Measurements from ENCODE around the gene ARHGAP24.

ARHGAP24 gene

DNA sequence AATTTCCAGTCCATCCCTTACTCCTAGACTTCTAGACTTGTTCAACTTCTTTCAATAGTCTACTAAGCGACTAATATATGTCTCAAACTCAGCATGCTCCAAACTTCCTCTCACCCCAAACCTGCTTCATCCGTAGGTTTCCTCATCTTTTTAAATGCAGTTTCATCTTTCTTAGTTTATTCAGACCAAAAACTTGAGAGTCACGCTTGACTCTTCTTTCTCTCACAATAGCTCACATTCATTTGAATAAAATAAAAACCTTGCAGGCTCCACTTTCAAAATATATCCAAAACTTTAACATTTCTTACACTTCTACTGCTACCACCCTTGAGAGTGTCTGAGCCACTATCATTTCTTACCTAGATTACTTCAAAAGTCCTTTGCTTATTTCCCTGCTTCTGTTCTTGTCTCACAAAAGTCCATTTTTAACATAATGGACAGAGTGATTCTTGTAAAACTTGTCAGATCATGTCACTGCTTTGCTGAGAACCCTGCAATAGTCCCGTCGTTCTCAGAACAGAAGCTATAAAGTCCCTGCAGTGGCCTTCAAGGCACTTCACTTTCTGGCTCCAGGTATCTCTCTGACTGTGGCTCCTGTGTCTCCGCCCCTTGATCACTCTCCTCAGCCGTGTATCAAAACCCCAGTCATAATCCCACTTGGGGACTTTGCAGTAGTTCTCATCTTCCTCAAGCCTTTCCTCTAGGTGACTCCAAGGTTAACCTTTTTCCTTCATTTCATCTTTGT is 167.6 kb downstream of the ARHGAP24 start:
- H3K4me1 Mint-ChIP-seq, result no peaks in the 10 kb centered on the region
- H3K27ac Mint-ChIP-seq, result no peak overlapping the region
- no peak overlapping the region for H3K4me3 Mint-ChIP-seq
- no peaks in the 10 kb centered on the region for H3K27me3 Mint-ChIP-seq (ENCODE audit: low read depth)
- no peaks in the 10 kb centered on the region for H3K9me3 Mint-ChIP-seq
- TF ChIP-seq, protein P1, sequence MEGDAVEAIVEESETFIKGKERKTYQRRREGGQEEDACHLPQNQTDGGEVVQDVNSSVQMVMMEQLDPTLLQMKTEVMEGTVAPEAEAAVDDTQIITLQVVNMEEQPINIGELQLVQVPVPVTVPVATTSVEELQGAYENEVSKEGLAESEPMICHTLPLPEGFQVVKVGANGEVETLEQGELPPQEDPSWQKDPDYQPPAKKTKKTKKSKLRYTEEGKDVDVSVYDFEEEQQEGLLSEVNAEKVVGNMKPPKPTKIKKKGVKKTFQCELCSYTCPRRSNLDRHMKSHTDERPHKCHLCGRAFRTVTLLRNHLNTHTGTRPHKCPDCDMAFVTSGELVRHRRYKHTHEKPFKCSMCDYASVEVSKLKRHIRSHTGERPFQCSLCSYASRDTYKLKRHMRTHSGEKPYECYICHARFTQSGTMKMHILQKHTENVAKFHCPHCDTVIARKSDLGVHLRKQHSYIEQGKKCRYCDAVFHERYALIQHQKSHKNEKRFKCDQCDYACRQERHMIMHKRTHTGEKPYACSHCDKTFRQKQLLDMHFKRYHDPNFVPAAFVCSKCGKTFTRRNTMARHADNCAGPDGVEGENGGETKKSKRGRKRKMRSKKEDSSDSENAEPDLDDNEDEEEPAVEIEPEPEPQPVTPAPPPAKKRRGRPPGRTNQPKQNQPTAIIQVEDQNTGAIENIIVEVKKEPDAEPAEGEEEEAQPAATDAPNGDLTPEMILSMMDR (IDR thresholded peaks at IDR 0.05; ENCODE audit: unreplicated experiment in 3 of 3), result no peak
- no peaks in the 10 kb centered on the region for H3K36me3 Mint-ChIP-seq (ENCODE audit: low read depth)

DNA sequence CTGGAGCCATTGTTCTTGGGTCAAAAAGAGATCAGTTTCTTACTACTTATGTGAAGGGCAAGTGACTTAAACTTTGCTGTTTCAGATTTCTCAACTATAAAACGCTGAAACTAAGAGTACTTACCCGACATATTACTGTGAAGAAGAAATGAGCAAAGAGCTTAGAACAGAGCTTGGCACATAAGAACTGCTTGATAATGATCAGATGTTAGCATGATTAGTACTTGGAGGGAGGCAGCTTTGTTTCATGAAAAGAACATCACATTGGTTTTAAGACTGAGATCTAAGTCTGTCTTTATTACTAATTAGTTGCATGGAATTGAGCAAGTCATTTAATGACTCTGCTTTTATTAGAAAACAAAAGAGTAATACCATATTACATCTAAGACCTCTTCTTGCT is 169.1 kb downstream of the ARHGAP24 start:
- Mint-ChIP-seq H3K36me3 (ENCODE audit: low read depth) (no peaks in the 10 kb centered on the region), H3K9me3 (no peaks in the 10 kb centered on the region), H3K4me3 (no peak overlapping the region), H3K4me1 (no peaks in the 10 kb centered on the region), H3K27ac (no peak overlapping the region), H3K27me3 (ENCODE audit: low read depth) (no peaks in the 10 kb centered on the region)
- TF ChIP-seq, protein P1 (IDR thresholded peaks at IDR 0.05; ENCODE audit: unreplicated experiment in 3 of 3), result no peak

DNA sequence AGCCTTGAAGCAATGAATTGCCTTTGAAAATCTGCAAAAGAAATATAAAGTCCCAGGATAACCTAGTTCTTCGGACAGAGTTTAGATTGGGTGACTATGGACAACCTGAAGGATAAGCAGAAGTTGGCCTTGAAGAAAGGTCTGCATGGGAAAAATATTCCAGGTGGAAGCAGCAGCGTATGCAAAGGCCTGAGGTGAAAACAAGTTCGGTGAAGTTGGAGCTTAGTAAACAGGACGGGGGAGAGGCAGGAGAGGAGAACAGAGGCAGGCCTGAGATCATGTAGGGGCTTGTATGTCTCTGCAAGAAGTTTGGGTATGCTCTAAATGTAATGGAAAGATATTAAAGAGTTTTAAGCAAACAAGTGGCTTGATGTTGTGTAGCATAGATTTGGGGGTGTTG is 176.0 kb downstream of the ARHGAP24 start:
- H3K36me3 Mint-ChIP-seq (ENCODE audit: low read depth), result no peaks in the 10 kb centered on the region
- TF ChIP-seq, protein P1 (IDR thresholded peaks at IDR 0.05; ENCODE audit: unreplicated experiment in 3 of 3), result no peak
- H3K4me3 Mint-ChIP-seq, result no peak overlapping the region
- H3K27ac Mint-ChIP-seq, result no peak overlapping the region
- H3K27me3 Mint-ChIP-seq (ENCODE audit: low read depth), result no peaks in the 10 kb centered on the region
- no peaks in the 10 kb centered on the region for H3K9me3 Mint-ChIP-seq
- H3K4me1 Mint-ChIP-seq, result no peaks in the 10 kb centered on the region

DNA sequence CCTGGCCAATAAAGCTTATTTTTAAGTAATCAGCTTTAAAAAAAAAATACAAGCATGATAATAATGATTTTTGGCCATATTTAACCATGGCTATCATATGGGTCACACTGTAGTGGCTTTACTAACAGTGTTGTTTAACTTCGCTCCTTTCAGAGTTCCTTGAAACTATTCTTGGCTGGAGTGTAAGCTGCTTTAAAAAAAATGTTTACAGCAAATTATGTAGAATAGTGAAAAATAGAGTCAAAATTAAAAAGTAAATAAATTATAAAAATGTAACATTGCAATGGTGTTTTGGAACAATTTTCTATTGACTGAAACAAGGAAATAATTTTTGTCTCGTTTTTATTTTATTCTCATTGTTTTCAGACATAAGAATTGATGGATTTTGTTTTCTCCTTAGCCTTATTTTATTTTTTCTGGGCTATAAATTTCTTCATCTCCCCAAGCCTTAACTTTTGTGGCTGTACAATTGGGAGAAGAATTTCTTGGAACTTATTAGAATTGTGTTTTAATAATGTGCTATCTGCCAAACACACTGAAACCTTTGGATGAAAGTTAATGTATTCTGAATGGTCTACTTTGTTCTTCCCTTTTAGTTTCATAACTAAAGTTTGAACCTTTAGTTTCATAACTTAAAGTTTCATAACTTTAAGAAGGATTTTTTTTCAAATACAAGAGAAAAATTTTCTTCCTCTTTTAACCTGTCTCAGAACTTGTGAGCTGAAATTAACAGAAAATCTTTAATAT is 182.0 kb downstream of the ARHGAP24 start:
- H3K4me1 Mint-ChIP-seq, result peaks cover 3% of the 10 kb centered on the region
- no peaks in the 10 kb centered on the region for H3K27me3 Mint-ChIP-seq (ENCODE audit: low read depth)
- H3K9me3 Mint-ChIP-seq, result no peaks in the 10 kb centered on the region
- peak overlapping the region in 2 of 3 experiments; percentile 17 to 65 for H3K27ac Mint-ChIP-seq
- no peak overlapping the region for H3K4me3 Mint-ChIP-seq
- no peaks in the 10 kb centered on the region for H3K36me3 Mint-ChIP-seq (ENCODE audit: low read depth)
- TF ChIP-seq, protein P1 (IDR thresholded peaks at IDR 0.05; ENCODE audit: unreplicated experiment in 3 of 3), result no peak

DNA sequence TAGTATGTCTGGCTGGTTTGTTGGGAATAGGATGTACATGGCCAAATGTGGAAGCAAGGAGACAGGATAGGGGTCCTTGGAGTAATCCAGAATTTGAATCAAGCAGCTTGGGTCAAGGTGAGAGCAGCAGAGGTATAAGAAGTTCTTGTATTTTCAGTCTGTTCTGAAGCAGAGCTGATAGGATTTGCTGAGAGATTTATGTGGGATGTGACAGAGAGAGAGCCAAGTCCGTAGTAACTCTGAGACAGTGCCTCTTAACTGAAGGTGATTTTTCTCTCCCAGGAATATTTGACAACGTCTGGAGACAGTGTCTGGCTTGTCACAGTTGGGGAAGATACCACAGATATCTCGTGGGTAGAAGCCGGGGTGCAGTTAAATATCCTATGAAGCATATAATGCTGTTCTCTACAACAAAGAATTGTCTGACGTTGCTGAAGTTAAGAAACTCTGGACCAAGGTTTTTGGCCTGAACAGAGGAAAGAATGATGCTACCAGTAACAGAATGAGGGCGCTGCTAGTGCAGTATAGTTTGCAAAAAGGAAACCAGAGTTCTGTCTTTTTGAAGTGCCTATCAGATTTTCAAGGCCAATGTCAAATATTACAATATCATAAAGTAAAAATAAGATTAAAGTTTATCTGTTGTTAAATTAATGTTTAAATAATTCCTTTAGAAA is 184.0 kb downstream of the ARHGAP24 start:
- TF ChIP-seq, protein P1 (IDR thresholded peaks at IDR 0.05; ENCODE audit: unreplicated experiment in 3 of 3), result no peak
- Mint-ChIP-seq H3K4me3 (no peak overlapping the region), H3K4me1 (peaks cover 3% of the 10 kb centered on the region), H3K36me3 (ENCODE audit: low read depth) (no peaks in the 10 kb centered on the region), H3K27me3 (ENCODE audit: low read depth) (no peaks in the 10 kb centered on the region), H3K9me3 (no peaks in the 10 kb centered on the region), H3K27ac (peak overlapping the region in 1 of 3 experiments; percentile 5)
